RPMI7951 (cell line): ENCODE results near the gene ACSL5. TPM values are rescaled to one million over a fixed set of nuclear protein-coding genes. Genes with fewer than 3 reads are reported as not detected.
"Not testable (repeated sequence)": the region's sequence is repeated elsewhere in the genome, so short reads cannot be mapped to it uniquely, and the experiment has no call there.

Experiments
- DNase-seq: peaks from one replicate; pipeline ENCODE4 v3.0.0-alpha.2; 2012; ENCODE audit warnings: low read depth
- total RNA-seq: library from RNA; depleted of rRNA; stranded (reverse); fragments of >200 nt; shearing (Covaris generic); gene quantifications from 2 replicates; pipeline ENCODE4 v1.2.3, GENCODE V29; 2014

Gene ACSL5
- total RNA-seq, 1 experiment from 2014 or later: 18.5 TPM

GRCh38 chr10:112349521-112350085 is 24.3 kb upstream of the ACSL5 start:
- DNase-seq: no peak

- no peak for DNase-seq
Measured at GRCh38 chr10:112351146-112351545, 22.8 kb upstream of the ACSL5 start.

GRCh38 chr10:112352044-112352443 is 21.9 kb upstream of the ACSL5 start:
- no peak for DNase-seq

- no peak for DNase-seq
Measured at GRCh38 chr10:112353046-112353445, 20.9 kb upstream of the ACSL5 start.

GRCh38 chr10:112356686-112357085 is 17.2 kb upstream of the ACSL5 start:
- peak; percentile 31 for DNase-seq

- no peak for DNase-seq
Measured at GRCh38 chr10:112359606-112360307, 14.2 kb upstream of the ACSL5 start.

- DNase-seq: peak; percentile 70
Measured at GRCh38 chr10:112360308-112361270, 13.3 kb upstream of the ACSL5 start.

GRCh38 chr10:112361951-112362751 is 11.8 kb upstream of the ACSL5 start:
- DNase-seq: peak; percentile 92

- DNase-seq: peak; percentile 90
Measured at GRCh38 chr10:112362833-112363232, 11.1 kb upstream of the ACSL5 start.

GRCh38 chr10:112363696-112364688 is 9.9 kb upstream of the ACSL5 start:
- DNase-seq: no peak

- DNase-seq: no peak
Measured at GRCh38 chr10:112365014-112365432, 8.9 kb upstream of the ACSL5 start.

GRCh38 chr10:112365451-112365850 is 8.5 kb upstream of the ACSL5 start:
- DNase-seq: no peak

GRCh38 chr10:112366992-112367391 is 6.9 kb upstream of the ACSL5 start:
- DNase-seq: no peak

- DNase-seq: no peak
Measured at GRCh38 chr10:112367516-112367915, 6.4 kb upstream of the ACSL5 start.

GRCh38 chr10:112369495-112370423 is 4.2 kb upstream of the ACSL5 start:
- DNase-seq: no peak

GRCh38 chr10:112370424-112370819 is 3.5 kb upstream of the ACSL5 start:
- no peak for DNase-seq

GRCh38 chr10:112371326-112371725 is 2.6 kb upstream of the ACSL5 start:
- DNase-seq: not testable (repeated sequence)

GRCh38 chr10:112372182-112372810 is 1.6 kb upstream of the ACSL5 start:
- not testable (repeated sequence) for DNase-seq
